OCI-LY3 (cell line): ENCODE data around the gene EPN1.

Experiments used
- H2AFZ ChIP-seq: fragments of 200-600, 300-600 bp; shearing (Covaris generic); 2 replicates; pipeline ENCODE4 v1.6.0; 2014; ENCODE audit warnings: antibody characterized with exemption, low read depth, low read length
- H3K27ac ChIP-seq: fragments of 200-600, 300-600 bp; sonication (generic); 2 replicates; pipeline ENCODE4 v1.5.1; 2014; ENCODE audit warnings: mild to moderate bottlenecking, low read length, moderate library complexity, mixed read lengths
- H3K27me3 ChIP-seq: fragments of 200-600, 300-600 bp; sonication (generic); 2 replicates; pipeline ENCODE4 v1.6.1; 2014; ENCODE audit warnings: low read depth, low read length, mixed read lengths
- H3K36me3 ChIP-seq: fragments of 200-600, 300-600 bp; sonication (generic); replicated peaks from 2 replicates; pipeline ENCODE3; 2014; ENCODE audit warnings: low read depth, low read length, mixed read lengths
- H3K4me1 ChIP-seq: fragments of 300-600, 200-600 bp; sonication (generic); 2 replicates; pipeline ENCODE4 v1.6.1; 2014; ENCODE audit warnings: low read length, mixed read lengths
- H3K4me2 ChIP-seq: fragments of 200-600, 300-600 bp; sonication (generic); 2 replicates; pipeline ENCODE4 v1.6.1; 2014; ENCODE audit warnings: low read length, mixed read lengths
- H3K4me3 ChIP-seq: fragments of 300-600, 200-600 bp; sonication (generic); 2 replicates; pipeline ENCODE4 v1.5.1; 2014; ENCODE audit warnings: antibody characterized with exemption, mild to moderate bottlenecking, low read length, moderate library complexity
- H3K79me2 ChIP-seq: fragments of 300-600, 200-600 bp; shearing (Covaris generic); 2 replicates; pipeline ENCODE4 v1.6.1; 2014; ENCODE audit warnings: mild to moderate bottlenecking, low read length, mixed read lengths
- H3K9ac ChIP-seq: fragments of 300-600, 200-600 bp; shearing (Covaris generic); 2 replicates; pipeline ENCODE4 v1.6.0; 2014; ENCODE audit warnings: mild to moderate bottlenecking, low read length, moderate library complexity
- H3K9me3 ChIP-seq: fragments of 200-600, 300-600 bp; shearing (Covaris generic); 2 replicates; pipeline ENCODE4 v1.6.1; 2014; ENCODE audit warnings: low read length, mixed read lengths; ENCODE audit not compliant: insufficient read depth
- H4K20me1 ChIP-seq: fragments of 200-600, 300-600 bp; sonication (generic); 2 replicates; pipeline ENCODE4 v1.6.1; 2016; ENCODE audit warnings: low read length, mixed read lengths; ENCODE audit not compliant: insufficient read depth
- CTCF ChIP-seq: fragments of 200-600, 300-600 bp; sonication (generic); IDR thresholded peaks from 2 replicates; pipeline ENCODE4 v1.5.1; 2014; ENCODE audit warnings: antibody characterized with exemption, low read length, low read depth
- EZH2phosphoT487 ChIP-seq: fragments of 200-600 bp; shearing (Covaris generic); IDR thresholded peaks from 2 replicates; pipeline ENCODE4 v1.6.1; 2018; ENCODE audit warnings: antibody characterized with exemption, mixed run types, low read depth

The EPN1 gene

GRCh38 chr19:55690769-55691545, 15.9 kb downstream of the EPN1 start:
- no peak overlapping the region for H3K4me2 ChIP-seq
- TF ChIP-seq CTCF (no peak), EZH2phosphoT487 (no peak)
- H2AFZ ChIP-seq, result no peak overlapping the region
- H3K9me3 ChIP-seq, result no peaks in the 10 kb centered on the region
- peaks cover 78% of the 10 kb centered on the region for H3K36me3 ChIP-seq
- H3K4me1 ChIP-seq, result no peaks in the 10 kb centered on the region
- H4K20me1 ChIP-seq, result peaks cover 51% of the 10 kb centered on the region
- H3K4me3 ChIP-seq, result no peak overlapping the region
- no peaks in the 10 kb centered on the region for H3K27me3 ChIP-seq
- H3K27ac ChIP-seq, result no peak overlapping the region
- no peak overlapping the region for H3K9ac ChIP-seq
- peaks cover 33% of the 10 kb centered on the region for H3K79me2 ChIP-seq

GRCh38 chr19:55691561-55692481, 16.8 kb downstream of the EPN1 start:
- H2AFZ ChIP-seq, result no peak overlapping the region
- peaks cover 24% of the 10 kb centered on the region for H3K79me2 ChIP-seq
- peaks cover 42% of the 10 kb centered on the region for H4K20me1 ChIP-seq
- no peaks in the 10 kb centered on the region for H3K4me1 ChIP-seq
- H3K27ac ChIP-seq, result no peak overlapping the region
- H3K9ac ChIP-seq, result no peak overlapping the region
- peaks cover 83% of the 10 kb centered on the region for H3K36me3 ChIP-seq
- no peak overlapping the region for H3K4me2 ChIP-seq
- H3K4me3 ChIP-seq, result no peak overlapping the region
- H3K9me3 ChIP-seq, result no peaks in the 10 kb centered on the region
- TF ChIP-seq EZH2phosphoT487 (no peak), CTCF (no peak)
- no peaks in the 10 kb centered on the region for H3K27me3 ChIP-seq

- Histone ChIP-seq H3K9ac (no peak overlapping the region), H3K4me2 (no peak overlapping the region), H2AFZ (no peak overlapping the region), H3K79me2 (peaks cover 16% of the 10 kb centered on the region; the same call in 1 of the 2 replicates), H3K9me3 (no peaks in the 10 kb centered on the region), H3K27me3 (no peaks in the 10 kb centered on the region), H3K36me3 (peaks cover 88% of the 10 kb centered on the region), H4K20me1 (peaks cover 33% of the 10 kb centered on the region), H3K27ac (no peak overlapping the region), H3K4me1 (no peaks in the 10 kb centered on the region), H3K4me3 (no peak overlapping the region)
- no peak for TF ChIP-seq EZH2phosphoT487
- no peak for TF ChIP-seq CTCF
Observed at GRCh38 chr19:55692681-55693081, 17.7 kb downstream of the EPN1 start.
